GM18502 (cell line): ENCODE data around the gene IQGAP1.
"Not testable (repeated sequence)": the region's sequence is repeated elsewhere in the genome, so short reads cannot be mapped to it uniquely, and the experiment has no call there.

Source experiments
- ATAC-seq: cut with Tn5 transposase; IDR thresholded peaks from one replicate; pipeline ENCODE4 v1.9.1; 2021; ENCODE audit warnings: mild to moderate bottlenecking; ENCODE audit not compliant: unreplicated experiment, poor library complexity

The IQGAP1 gene

GRCh38 chr15:90407336-90407735 is 19.3 kb downstream of the IQGAP1 start:
- ATAC-seq = no peak

DNA sequence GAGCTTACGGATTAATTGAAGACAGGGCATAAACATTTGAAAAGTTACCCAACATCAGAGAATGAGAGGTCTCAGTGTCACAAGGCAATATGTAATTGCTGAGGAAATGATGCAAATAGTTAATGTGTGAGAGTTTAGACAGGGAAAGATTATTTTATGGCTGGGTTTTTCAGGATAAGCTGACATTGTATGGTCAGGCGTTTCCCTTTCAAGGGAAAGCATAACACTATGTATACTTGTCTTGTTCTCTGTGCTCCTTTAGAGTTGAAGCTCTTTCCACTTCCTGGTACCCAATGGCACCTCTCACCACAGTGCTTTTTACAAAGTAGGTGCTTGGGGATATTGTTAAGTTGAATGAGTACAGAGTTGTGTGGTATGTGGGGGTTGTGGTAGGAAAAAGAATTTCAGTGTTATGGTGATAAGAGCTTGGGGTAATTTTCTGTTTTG is 19.9 kb downstream of the IQGAP1 start:
- no peak for ATAC-seq

- no peak for ATAC-seq
Measured at GRCh38 chr15:90408657-90409056, 20.6 kb downstream of the IQGAP1 start.

DNA sequence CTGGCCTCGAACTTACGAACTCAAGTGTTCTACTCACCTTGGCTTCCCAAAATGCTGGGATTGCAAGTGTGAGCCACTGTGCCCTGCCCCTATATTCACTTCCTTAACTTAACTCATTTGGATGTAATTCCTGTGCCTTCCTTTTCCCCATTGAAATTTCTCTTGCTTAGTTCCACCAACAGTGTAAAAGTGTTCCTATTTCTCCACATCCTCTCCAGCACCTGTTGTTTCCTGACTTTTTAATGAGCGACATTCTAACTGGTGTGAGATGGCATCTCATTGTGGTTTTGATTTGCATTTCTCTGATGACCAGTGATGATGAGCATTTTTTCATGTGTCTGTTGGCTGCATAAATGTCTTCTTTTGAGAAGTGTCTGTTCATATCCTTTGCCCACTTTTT is 21.5 kb downstream of the IQGAP1 start:
- not testable (repeated sequence) for ATAC-seq

GRCh38 chr15:90410316-90410715 is 22.3 kb downstream of the IQGAP1 start:
- ATAC-seq = not testable (repeated sequence)

- no peak for ATAC-seq
Measured at GRCh38 chr15:90411176-90411575, 23.1 kb downstream of the IQGAP1 start.

- ATAC-seq = peak; percentile 95
Measured at GRCh38 chr15:90412356-90413194, 24.5 kb downstream of the IQGAP1 start.

DNA sequence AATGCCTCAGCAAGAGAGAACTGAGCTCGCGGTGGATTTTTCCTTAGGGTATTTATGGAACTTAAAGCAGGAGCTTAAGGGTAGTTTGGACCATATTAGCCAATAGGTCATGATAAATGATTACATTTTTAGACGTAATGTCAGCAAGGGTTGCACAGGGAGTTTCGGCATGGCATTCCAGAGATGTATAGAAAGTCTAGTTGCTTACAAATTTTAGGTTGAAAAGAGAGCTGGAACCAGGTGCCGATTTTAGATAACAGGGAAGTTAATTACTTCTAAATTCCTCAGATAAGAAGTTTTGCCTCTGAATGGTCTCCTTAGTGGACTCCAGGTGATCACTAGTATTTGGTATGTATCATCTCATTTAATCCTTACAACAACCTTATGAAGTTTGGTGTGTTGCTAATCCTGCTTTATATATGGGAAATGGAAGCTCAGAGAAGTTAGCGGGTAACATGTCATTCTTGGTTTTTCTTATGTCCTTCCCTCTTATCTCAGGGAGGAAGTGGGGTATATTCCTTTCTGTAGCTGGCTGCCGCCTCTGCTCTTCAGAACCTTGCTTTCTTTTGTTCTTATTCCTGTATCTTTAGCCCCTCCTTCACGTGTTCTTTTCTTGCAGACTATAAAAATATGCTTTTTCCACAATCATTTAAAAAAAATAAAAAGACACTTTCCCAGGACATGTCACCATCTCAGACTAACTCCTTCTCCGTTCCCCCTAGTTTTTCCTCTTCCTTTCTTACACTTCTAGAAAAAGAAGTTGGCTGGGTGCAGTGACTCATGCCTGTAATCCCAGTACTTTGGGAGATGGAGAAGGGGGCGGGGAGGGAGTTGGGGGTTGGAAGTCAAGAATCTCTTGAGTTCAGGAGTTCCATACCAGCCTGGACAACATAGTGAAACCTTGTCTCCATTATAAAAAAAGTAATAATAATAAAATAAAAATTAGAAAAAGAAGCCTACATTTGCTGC is 25.7 kb downstream of the IQGAP1 start:
- ATAC-seq = no peak

- no peak for ATAC-seq
Measured at GRCh38 chr15:90414408-90415028, 26.5 kb downstream of the IQGAP1 start.

- not testable (repeated sequence) for ATAC-seq
Measured at GRCh38 chr15:90416052-90416451, 28.0 kb downstream of the IQGAP1 start.

- ATAC-seq = no peak
Measured at GRCh38 chr15:90418627-90419026, 30.6 kb downstream of the IQGAP1 start.

DNA sequence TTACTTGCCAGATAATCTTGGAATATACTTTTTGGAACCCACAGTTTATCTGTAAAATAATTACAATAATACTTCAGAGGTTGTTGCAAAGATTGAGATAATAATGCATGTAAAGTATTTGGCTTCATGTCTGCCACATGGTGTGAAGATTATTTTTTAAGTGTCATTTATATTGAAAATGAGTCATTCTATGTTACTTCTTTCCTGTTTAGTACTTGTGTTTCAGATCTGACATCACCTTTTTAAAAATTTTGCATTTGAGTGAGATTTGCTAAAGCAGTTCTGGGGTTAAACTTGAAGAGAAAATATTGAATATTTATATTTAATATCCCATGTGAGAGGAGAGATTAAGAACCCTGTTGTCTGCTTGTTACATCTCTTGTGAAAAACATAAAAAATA is 31.2 kb downstream of the IQGAP1 start:
- ATAC-seq = peak; percentile 54

GRCh38 chr15:90419738-90420406 is 31.8 kb downstream of the IQGAP1 start:
- peak; percentile 74 for ATAC-seq

DNA sequence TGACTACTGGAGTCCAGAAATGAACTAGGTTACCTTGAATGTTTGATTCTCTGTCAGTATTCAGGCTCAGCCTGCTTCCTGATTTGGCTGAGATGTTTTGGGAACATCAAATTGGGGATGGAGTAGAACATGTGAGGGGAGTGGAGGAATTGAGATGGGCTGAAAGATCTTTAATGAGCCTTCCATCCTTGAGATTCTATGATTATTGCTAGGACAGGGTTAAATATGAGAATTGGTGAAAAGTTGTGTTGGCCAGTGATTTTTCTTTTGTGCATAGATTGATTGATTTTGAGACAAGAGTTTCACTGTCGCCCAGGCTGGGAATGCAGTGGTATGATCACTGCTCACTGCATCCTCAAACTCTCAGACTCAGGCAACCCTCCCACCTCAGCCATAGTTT is 32.4 kb downstream of the IQGAP1 start:
- no peak for ATAC-seq

DNA sequence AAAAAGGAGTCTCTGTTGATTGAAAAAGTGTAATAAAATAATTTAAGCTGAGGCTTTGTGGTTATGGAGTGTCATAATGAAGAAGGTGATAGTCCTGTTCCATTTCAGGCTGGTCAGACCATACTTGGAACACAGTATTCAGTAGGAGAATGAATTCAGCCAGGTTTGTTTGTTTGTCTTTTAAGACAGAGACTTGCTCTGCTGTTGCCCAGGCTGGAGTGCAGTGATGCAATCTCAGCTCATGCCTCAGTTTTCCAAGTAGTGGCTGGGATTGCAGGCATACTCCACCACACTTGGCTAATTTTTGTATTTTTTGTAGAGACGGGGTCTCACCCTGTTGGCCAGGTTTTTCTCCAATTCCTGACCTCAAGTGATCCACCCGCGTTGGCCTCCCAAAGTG is 33.5 kb downstream of the IQGAP1 start:
- no peak for ATAC-seq

- ATAC-seq = no peak
Measured at GRCh38 chr15:90422043-90422442, 34.0 kb downstream of the IQGAP1 start.

DNA sequence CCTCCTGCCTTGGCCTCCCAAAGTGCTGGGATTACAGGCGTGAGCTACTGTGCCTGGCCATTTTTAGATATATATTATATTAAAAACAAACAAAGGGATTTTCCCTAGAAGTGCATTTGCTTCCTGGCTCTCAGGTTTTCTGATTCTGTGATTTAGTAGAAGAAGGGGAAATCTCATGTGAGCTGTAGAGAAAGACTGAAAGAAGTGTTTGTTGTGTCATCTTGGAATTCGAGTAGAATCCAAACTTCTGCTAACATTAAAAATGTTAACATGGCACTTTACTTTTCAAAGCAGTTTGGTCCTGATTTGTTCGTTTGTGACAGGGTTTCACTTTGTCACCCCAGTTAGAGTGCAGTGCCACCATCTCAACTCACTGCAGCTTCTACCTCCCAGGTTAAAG is 34.9 kb downstream of the IQGAP1 start:
- no peak for ATAC-seq

GRCh38 chr15:90423801-90424319 is 35.8 kb downstream of the IQGAP1 start:
- no peak for ATAC-seq

- ATAC-seq = no peak
Measured at GRCh38 chr15:90425726-90426346, 37.8 kb downstream of the IQGAP1 start.
